NOMO-1 (cell line): ENCODE results near the gene ABL2.
"Not testable (repeated sequence)": the region's sequence is repeated elsewhere in the genome, so short reads cannot be mapped to it uniquely, and the experiment has no call there.

Source experiments
- DNase-seq, 2 experiments: peaks; one replicate each; lab custom pipeline; 2025; ENCODE audit not compliant: unreplicated experiment in 2 of 2; lab: John Stamatoyannopoulos, UW

Gene ABL2

DNA sequence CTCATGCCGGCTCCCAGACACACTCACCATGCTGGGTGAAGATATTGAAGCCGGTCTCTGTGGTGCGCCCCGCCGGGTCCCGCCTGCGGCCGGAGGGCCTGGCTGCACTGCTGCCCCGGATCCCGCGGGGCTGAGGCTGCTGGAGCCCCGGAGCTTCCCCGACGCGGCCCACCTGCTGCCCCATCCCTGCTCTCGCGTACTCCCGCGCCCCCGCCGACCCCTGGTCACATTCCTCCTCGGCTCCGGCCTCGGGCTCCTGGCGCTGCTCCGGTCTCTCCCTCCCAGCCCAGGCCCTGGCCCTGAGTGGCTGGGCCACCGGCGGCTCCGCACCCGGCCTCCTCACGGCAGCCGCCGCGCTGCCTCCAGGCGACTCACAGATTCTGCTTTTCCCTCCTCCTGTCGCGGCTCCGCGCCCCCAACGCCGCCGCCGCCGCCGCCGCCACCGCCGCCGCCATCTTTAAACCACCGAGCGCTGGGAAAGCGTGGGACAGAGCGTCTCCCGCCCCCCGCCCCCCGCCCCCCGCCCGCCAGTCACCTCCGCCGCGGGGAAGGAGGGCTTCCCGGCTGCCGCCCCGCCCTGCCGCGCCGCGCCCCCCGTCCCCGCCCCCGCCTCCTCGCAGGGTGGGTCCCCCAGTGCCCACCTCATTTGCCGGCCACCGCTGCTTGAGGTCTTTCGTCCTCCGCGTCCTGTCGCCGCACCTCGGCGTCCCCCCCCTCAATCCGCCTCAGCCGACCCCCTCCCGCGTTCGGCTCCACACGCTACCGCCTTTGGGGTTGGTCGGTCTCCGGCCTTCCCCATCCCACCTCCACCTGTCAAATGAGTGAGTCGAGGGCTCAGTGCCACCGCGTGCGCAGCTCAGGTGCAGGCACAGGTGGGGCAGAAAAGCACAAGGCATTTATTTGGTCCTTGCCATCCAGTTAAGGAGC, at the start of gene ABL2:
Gene ABL2, minus strand, starts transcription at position 464 of the 927 bp plus-strand sequence. Its CDS starts 280 bp downstream, at position 184.
- DNase-seq = peak; percentile 25 to 30

DNA sequence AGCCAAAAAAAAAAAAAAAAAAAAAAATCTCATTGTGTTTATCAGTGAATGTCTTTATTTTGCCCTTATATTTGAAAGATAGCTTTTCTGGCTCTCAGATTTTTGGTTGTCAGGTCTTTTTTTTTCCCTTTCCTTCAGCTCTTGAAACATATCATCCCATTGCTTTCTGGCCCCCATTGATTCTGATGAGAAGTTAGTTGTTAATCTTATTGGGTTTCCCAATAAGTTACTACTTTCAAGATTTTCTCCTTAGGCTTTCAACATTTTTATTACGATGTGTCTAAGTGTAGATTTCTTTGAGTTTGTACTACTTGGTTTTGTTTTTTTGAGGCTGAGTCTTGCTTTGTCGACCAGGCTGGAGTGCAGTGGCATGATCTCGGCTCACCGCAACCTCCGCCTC, 49.4 kb upstream of the ABL2 start:
- no peak for DNase-seq

DNA sequence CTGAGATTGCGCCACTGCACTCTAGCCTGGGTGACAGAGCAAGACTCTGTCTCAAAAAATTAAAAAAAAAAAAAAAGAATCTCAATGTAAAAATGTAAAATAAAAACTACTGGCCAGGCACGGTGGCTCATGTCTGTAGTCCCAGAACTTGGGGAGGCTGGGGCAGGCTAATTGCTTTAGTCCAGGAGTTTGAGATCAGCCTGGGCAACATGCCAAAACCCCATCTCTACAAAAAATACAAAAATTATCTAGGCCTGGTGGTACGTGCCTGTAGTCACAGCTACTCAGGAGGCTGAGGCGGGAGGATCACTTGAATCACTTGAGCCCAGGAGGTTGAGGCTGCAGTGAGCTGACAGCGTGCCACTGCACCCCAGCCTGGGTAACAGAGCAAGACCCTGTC, 44.9 kb upstream of the ABL2 start:
- DNase-seq = not testable (repeated sequence)

DNA sequence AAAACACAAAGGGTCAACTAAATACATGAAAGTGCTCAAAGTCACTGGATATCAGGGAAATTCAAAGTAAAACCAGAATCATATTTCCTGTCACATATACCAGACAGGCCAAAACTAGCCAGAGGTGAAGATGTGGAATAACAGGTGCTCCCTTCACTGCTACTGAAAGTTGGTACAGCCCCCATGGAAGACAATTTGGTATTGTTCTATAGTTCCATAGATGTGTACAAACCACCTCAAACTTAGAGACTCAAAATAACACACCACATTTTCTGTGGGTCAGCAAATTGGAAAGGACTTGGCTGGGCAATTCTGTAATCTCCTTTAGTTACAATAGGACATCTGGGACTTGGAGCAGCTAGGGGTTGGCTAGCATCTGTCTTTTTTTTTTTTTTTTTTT, 39.6 kb upstream of the ABL2 start:
- DNase-seq = no peak

DNA sequence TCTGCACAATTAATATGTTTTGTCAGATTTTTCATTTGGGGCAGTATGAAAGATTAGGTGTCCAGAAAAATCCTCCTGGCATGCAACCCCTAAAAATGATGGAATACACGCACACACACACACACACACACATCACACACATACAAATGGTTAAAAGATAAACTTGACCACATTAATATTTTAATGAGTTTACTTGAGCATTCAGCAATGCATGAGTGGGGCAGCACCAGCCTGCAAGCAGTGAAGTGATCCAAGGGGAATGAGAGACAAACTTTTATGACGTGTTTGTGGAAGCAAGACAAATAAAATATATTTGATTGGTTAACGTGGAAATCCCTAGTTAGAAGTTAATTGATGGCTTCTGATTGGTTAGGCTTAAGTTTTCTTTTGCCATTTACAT, 35.0 kb upstream of the ABL2 start:
- DNase-seq = no peak

DNA sequence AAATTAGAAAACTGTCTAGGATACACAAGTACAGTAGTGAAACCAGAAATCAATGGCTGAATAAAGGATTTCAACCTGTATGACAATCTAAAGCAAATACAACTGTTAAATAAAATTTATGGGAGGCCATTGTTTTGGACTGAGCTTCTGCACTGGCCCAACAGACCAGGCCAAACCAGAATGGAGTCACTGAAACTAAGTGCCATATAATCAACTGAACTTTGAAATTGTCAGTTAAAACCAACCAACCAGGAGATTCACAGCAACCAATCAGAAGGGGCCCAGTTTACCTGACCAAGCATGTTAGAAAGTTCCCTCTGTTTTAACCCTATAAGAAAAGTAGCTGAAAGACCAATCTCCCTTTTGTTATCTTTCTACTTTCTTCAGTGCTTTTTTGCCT, 33.6 kb upstream of the ABL2 start:
- no peak for DNase-seq

DNA sequence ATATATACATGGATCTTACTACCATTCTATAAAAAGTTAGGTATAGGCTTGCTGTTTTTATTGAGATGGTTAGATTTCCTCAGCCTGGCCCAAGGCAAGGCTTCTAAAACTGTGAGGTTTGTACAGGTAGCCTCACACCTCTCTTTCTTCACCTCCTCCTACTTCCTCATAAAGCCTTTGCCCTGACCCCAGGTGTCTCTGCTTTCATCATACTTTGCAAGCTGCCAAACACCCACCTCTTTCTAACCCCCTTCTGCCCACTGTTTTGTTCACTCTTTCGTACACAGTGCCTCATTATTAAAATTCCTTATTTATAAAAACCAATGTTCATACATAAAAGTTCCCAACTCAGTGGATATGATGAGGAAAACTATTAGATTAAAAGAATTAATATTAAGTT, 32.7 kb upstream of the ABL2 start:
- DNase-seq = no peak

DNA sequence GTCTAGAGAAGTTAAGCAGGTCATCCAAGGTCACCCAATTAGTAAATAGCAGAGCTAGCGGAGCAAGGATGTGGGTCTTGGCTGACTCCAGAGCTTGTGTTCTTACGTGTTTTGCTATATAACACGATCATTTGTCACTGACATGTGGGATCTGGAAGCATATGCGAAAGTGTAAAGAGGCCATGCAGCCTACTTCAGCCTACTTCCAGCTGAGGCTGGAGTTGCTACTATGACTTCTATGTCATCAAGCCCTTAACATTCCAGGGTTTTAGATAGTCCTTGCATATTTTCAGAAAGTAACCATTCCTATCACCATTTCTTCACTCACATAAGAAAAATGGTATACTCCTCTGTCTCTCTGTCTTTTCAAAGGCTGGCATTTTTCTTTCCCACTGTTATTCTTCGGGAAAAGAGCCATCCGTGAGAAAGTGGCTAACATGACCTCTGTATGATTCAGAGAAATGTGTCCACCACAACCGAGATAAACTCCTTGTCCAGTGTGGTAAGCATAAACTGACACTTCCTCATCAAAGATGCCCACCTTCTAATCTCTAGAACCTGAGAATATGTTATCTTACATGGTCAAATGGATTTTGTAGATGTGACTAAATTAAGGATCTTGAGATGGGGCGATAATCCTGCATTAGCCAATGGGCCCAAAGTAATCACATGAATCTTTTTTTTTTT, 24.0 kb upstream of the ABL2 start:
- DNase-seq = no peak

DNA sequence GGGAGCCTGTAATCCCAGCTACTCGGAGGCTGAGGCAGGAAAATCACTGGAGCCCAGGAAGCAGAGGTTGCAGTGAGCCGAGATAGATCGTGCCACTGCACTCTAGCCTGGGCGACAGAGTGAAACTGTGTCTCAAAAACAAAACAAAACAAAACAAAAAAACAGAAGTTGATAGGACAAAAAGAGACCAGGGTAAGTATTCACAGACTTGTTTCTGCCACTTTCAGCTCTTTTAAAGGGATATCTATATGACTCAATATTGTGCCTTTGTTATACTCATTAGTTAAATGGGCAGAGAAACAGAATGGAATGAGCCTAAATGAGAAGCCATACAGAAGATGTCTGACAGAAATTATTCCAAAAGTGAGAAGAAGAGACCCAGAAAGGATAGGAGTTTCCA, 23.1 kb upstream of the ABL2 start:
- DNase-seq = no peak

DNA sequence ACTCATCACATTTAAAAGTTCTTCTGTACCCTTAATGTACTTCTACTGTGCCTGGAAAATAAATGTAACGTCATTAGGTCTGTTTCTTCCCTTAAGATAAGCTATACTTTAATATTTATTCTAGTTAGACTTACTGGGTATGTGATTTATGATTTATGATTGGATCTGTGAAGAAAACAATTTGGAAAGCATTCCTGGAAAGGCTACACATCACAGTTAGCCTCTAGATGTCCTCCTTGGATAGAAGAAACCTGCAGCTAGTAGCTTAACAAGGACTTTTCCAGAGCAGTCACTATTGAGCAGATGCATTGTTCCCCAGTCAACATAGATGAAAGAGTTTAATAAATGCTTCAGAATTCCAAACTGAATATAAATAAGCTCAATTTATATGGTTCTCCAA, 22.2 kb upstream of the ABL2 start:
- DNase-seq = no peak

DNA sequence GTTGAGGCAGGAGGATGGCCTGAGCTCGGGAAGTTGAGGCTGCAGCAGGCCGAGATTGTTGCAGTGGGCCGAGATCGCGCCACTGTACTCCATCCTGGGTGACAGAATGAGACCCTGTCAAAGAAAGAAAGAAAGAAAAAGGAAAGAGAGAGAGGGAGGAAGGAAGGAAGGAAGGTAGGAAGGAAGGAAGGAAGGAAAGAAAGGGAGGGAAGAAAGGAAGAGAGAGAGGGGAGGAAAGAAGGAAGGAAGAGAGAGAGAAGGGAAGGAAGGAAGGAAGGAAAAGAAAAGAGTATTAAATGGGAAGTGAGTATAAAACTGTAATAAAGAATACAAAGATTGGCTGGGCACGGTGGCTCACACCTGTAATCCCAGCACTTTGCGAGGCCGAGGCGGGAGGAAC, 18.4 kb upstream of the ABL2 start:
- DNase-seq = no peak

DNA sequence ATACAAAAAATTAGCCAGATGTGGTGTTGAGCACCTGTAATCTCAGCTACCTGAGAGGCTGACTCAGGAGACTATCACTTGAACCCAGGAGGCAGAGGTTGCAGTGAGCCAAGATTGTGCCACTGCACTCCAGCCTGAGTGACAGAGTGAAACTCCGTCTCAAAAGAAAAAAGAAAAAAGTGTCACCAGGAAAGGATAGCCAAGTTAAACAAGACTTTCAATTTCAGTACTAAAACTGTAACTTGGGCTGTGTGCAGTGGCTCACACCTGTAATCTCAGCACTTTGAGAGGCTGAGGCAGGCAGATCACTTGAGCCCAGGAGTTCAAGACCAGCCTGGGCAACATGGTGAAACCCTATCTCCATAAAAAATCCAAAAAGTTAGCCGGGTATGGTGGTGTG, 15.9 kb upstream of the ABL2 start:
- not testable (repeated sequence) for DNase-seq

DNA sequence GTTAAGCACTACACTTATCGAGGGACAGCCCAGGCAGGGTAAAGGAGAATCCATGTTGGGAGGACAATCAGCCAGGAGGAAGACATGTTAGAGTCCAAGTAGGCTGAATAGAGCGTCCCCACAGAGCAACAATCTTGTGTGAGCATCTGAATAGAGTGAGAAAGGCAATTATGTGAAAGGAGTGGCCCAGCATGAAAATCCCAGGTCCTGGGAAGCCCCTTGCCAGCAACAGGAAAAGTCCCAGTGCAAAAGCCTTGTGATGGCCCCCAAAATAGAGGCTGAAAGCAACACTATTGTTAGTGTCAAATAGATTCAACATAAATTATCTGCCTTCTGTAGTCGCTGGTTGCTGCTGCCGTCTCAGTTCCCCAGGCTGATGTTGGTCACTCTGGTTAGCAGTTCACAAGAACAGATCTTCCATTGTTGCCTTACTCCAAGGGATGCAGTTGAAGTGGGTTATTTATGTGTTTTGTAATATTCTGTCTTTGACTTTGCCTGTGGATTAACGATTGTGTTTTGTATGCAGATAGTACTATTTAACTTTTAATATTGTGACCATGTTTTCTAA, 12.1 kb upstream of the ABL2 start:
- no peak for DNase-seq

DNA sequence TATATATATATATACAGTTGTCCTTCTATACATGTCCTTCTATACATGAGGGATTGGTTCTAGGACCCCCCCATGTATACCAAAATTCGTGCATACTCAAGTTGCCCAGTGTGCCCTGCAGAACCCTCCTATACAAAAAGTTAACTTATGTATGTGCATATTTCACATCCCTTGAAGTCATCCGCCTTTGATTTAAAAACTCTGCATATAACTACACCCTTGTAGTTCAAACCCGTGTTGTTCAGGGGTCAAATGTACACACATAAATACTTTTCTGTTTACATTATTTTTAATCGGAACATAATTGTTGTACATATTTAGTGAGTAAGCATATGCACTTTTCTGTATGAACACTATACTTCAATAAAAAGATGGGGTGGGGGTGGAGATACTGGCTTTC, 7.7 kb upstream of the ABL2 start:
- DNase-seq = no peak

DNA sequence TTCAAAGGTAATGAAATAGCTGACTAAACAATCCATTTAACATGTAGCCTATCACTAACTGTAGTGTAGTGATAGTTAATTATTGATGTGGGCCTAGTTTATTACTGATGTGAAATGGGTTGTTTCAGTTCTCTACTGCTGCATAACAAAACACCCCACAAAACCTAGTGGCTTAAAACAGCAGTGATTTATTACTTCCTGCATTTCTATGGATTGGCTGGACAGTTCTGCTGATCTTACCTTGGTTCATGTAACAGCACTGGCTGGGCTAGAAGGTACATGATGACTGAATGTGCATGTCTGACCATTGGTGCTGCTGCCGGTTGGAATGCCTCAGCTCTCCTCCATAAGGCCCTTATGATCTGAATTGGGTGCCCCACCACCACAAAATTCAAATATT, 5.4 kb upstream of the ABL2 start:
- no peak for DNase-seq

DNA sequence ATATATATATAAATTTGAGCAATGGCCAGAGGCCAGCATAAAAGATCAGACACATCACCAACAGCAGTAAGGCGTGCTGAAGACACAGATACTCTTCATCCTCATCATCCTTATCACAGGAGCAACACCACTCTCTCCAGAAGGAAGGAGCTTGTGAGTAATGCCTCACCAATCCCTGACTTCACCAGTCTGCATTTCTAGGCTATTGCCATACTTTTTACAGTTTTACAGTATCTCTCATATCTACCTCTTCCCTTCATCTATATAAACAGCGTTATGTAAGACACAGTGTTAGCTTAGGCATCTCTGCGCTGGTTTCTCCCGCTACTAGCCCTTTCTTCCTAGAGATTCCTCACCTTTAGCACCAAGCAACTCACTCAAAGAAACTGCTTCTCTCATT, 2.4 kb upstream of the ABL2 start:
- DNase-seq = no peak

DNA sequence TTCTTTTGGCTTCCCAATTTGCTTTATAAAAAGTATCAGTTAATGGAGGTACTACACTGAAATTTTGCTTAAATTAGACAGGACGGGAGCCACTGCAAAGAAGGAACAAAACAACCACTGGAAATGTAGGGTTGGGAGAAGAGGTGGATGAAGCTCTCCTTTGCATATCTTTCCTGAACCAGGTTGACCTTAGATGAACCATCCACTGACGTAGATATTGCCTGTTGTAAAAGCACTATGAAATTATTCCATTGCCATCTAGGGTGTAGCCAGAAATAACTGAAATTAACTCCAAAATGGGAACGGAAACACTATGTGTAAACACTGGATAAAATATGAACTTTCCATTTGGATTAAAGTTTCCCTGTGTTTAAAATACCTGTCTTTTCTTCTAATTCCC, 1.2 kb upstream of the ABL2 start:
- DNase-seq = no peak

DNA sequence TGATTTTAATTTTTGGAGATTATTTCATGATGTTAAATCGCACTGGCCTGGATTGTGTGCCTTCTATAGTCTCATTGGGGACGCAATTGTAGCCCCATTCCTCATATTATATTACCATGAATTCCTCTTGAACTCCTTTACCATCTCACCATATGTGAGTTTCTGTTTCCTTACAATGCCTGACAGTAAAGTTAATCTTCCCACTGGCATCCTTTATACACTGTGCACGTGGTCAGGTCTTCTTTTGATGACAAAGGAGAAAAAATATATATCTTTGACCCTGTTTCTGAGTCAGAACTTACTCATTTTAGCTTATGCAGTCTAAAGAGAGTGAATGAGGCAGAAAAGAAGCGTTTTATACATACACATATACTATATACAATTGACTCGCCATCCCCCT, 774 bp upstream of the ABL2 start:
- DNase-seq = no peak

DNA sequence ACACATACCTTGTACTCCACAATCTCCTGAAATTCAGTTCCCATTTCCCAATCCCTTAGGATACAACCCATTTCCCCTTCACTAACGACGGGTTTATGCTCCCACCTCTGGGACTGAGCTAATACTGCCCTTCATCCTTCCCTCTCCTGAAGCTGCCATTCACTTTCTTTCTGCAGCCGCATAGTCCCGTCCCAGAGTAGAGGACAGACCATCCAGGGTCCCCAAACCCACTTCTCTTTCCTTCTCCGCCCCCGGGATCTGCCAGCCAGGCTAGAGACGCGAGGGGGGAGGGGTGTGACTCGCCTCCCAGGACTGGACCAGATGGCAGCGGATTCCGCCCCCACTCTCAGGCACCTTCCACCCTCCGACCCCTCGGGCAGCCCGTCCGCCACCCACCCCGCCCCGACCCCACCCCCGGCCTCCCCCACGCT, 679 bp downstream of the ABL2 start:
- no peak for DNase-seq

DNA sequence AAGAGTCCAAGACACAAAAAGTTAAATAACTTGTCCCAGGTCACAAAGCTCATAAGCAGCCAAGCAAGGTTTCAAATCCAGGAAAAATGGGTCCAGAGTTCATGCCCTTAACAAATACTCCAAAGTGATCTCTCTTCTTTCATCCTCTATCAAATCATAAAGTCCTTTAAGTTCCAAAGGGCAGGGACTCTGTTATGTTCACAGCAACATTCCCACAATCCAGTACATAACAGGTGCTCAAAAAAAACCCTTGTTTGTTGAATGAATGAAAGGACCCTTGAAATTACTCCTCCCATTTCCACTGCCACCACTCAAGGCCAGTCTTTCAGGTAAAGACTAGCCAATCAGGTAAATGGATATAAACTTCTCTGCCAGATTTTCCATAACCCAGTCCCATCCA, 2.7 kb downstream of the ABL2 start:
- DNase-seq = no peak

DNA sequence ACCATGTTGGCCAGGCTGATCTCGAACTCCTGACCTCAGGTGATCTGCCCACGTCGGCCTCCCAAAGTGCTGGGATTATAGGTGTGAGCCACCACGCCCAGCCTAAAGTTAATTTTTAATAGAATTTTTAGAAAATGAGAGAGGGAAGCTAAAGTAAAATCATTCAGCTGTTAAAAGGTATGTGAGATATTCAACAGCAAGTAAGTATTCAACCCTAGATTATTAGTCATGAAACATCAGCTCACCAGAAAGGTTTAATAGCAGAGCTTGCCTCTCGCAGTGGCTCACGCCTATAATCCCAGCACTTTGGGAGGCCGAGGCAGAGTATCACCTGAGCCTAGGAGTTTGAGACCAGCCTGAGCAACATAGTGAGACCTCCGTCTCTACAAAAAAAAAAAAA, 5.0 kb downstream of the ABL2 start:
- DNase-seq = not testable (repeated sequence)

DNA sequence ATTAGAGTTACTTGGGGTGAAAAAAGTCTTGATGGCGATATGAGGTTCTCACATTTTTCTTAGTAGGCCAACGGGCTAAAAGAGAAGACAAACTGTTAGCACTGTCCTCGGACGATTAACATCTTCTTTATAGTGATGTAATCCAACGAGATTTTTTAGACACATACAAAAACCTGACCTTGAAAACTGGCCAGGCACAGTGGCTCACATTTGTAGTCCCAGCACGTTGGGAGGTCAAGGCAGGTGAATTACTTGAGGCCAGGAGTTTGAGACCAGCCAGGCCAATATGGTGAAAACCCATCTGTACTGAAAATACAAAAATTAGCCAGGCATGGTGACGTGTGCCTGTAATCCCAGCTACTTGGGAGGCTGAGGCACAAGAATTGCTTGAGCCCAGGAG, 8.4 kb downstream of the ABL2 start:
- not testable (repeated sequence) for DNase-seq
